CD8-positive, alpha-beta memory T cell (primary cell): ENCODE measurements around the gene EDEM3. TPM values are rescaled to one million over a fixed set of nuclear protein-coding genes. Genes with fewer than 3 reads are reported as not detected.
A peak's percentile ranks its signal among the peaks of the same experiment; 100 is the strongest.

ENCODE experiments used
- CTCF ChIA-PET: fragments of 350-600 bp; sonication (Branson Sonifier 250); formaldehyde crosslinking; loops from one replicate; lab custom pipeline; 2021; ENCODE audit warnings: antibody characterized with exemption; lab: Charles Lee
- POLR2A ChIA-PET: fragments of 350-600 bp; sonication (Branson Sonifier 250); formaldehyde crosslinking; loops from one replicate; lab custom pipeline; 2021; ENCODE audit warnings: antibody characterized with exemption; lab: Charles Lee
- DNase-seq, 5 donors: peaks; one replicate each; pipeline versions ENCODE4 v3.0.0 to v3.0.0-alpha.2; 2020 to 2022; ENCODE audit warnings: mixed read lengths in 1 of 5
- H3K27ac ChIP-seq: one replicate; pipeline ENCODE4 v1.7.0; 2013; ENCODE audit warnings: low read depth, mild to moderate bottlenecking, low read length, moderate library complexity
- H3K27me3 ChIP-seq: 2 replicates; pipeline ENCODE4 v1.7.0; 2013; ENCODE audit warnings: low read length, mild to moderate bottlenecking; ENCODE audit not compliant: insufficient read depth, poor library complexity, severe bottlenecking
- H3K36me3 ChIP-seq: 2 replicates; pipeline ENCODE4 v1.7.0; 2013; ENCODE audit warnings: mild to moderate bottlenecking, low read length, moderate library complexity; ENCODE audit not compliant: insufficient read depth
- H3K4me1 ChIP-seq: 2 replicates; pipeline ENCODE4 v1.7.0; 2013; ENCODE audit warnings: mild to moderate bottlenecking, low read length, moderate library complexity; ENCODE audit not compliant: insufficient read depth
- H3K4me3 ChIP-seq: 2 replicates; pipeline ENCODE4 v1.7.0; 2013; ENCODE audit warnings: mild to moderate bottlenecking, low read length
- H3K9me3 ChIP-seq: 2 replicates; pipeline ENCODE4 v1.7.0; 2013; ENCODE audit warnings: mild to moderate bottlenecking, low read length
- H3K27ac Mint-ChIP-seq, 8 donors: one replicate each; pipeline ENCODE4 v1.8.0; 2020 to 2021; ENCODE audit warnings: mixed read lengths in 8 of 8, mild to moderate bottlenecking in 6 of 8, inconsistent platforms in 3 of 8, moderate library complexity in 3 of 8
- H3K27me3 Mint-ChIP-seq, 2 donors: one replicate each; pipeline ENCODE4 v1.8.0; 2020 to 2021; ENCODE audit warnings: mixed read lengths in 2 of 2, mild to moderate bottlenecking in 1 of 2, moderate library complexity in 1 of 2
- H3K36me3 Mint-ChIP-seq, 3 donors: one replicate each; pipeline ENCODE4 v1.8.0; 2020 to 2021; ENCODE audit warnings: mixed read lengths in 3 of 3, inconsistent platforms in 1 of 3, mild to moderate bottlenecking in 1 of 3
- H3K4me1 Mint-ChIP-seq, 3 donors: one replicate each; pipeline ENCODE4 v1.8.0; 2020 to 2021; ENCODE audit warnings: mixed read lengths in 3 of 3, inconsistent platforms in 1 of 3, mild to moderate bottlenecking in 1 of 3
- H3K4me3 Mint-ChIP-seq, 7 donors: one replicate each; pipeline ENCODE4 v1.8.0; 2020 to 2021; ENCODE audit warnings: mixed read lengths in 7 of 7, mild to moderate bottlenecking in 6 of 7, moderate library complexity in 4 of 7, inconsistent platforms in 2 of 7
- H3K9me3 Mint-ChIP-seq, 5 donors: one replicate each; pipeline ENCODE4 v1.8.0; 2020 to 2022; ENCODE audit warnings: mixed read lengths in 5 of 5, mild to moderate bottlenecking in 3 of 5, moderate library complexity in 2 of 5, inconsistent platforms in 1 of 5
- polyA plus RNA-seq: library from polyadenylated mRNA; unstranded; fragments of 300-500 nt; fragmentation: Illumina TruSeq; gene quantifications from one replicate; pipeline ENCODE4 v1.2.3, GENCODE V29; 2021
- total RNA-seq, 2 experiments: library from RNA; stranded (reverse); gene quantifications; one replicate each; pipeline ENCODE4 v1.2.3, GENCODE V29; 2021

EDEM3 gene
- total and polyA plus RNA-seq, 3 experiments from 2014 or later = 12.1 to 24.9 (median 20.1) TPM

- H3K36me3 ChIP-seq = no peaks in the 10 kb centered on the region
- peak overlapping the region; percentile 5 for H3K27ac ChIP-seq
- no peaks in the 10 kb centered on the region for H3K9me3 ChIP-seq
- CTCF ChIA-PET = interaction anchor here (1.0 to 1.1 kb wide), 2 partner anchors 12 to 59 kb away, joined by 3 read pairs; no protein-coding TSS in a partner anchor
- Mint-ChIP-seq H3K4me3 (peak overlapping the region; percentile 4 to 45 (median 26)), H3K9me3 (no peaks in the 10 kb centered on the region), H3K27ac (peak overlapping the region; percentile 30 to 90 (median 77)), H3K36me3 (peaks cover 0 to 10% (median 2%) of the 10 kb centered on the region in 3 donors), H3K27me3 (no peaks in the 10 kb centered on the region), H3K4me1 (peaks cover 66 to 86% (median 84%) of the 10 kb centered on the region in 3 donors)
- peaks cover 48% of the 10 kb centered on the region for H3K4me1 ChIP-seq
- H3K27me3 ChIP-seq = no peaks in the 10 kb centered on the region
- no peak overlapping the region for H3K4me3 ChIP-seq
- POLR2A ChIA-PET = no interaction called here
- DNase-seq = peak in 2 of 5 donors; percentile 11 to 34
Observed at GRCh38 chr1:184745929-184746638, 8.6 kb downstream of the EDEM3 start.

- Mint-ChIP-seq H3K27me3 (no peaks in the 10 kb centered on the region), H3K9me3 (no peaks in the 10 kb centered on the region), H3K4me3 (peak overlapping the region in 2 of 7 donors; percentile 24 to 49), H3K36me3 (peaks cover 0 to 15% (median 2%) of the 10 kb centered on the region in 3 donors), H3K4me1 (peaks cover 67 to 88% (median 85%) of the 10 kb centered on the region in 3 donors), H3K27ac (peak overlapping the region; percentile 43 to 90 (median 70))
- ChIA-PET CTCF (interaction anchor here (1.0 to 1.1 kb wide), 2 partner anchors 11 to 60 kb away, joined by 3 read pairs; no protein-coding TSS in a partner anchor), POLR2A (no interaction called here)
- Histone ChIP-seq H3K9me3 (no peaks in the 10 kb centered on the region), H3K4me3 (no peak overlapping the region), H3K4me1 (peaks cover 48% of the 10 kb centered on the region), H3K36me3 (no peaks in the 10 kb centered on the region), H3K27ac (peak overlapping the region; percentile 5), H3K27me3 (no peaks in the 10 kb centered on the region)
- no peak for DNase-seq
Observed at GRCh38 chr1:184745110-184745509, 9.5 kb downstream of the EDEM3 start.

GRCh38 chr1:184743062-184743756, 11.4 kb downstream of the EDEM3 start:
- Mint-ChIP-seq H3K27ac (peak overlapping the region; percentile 47 to 95 (median 89)), H3K9me3 (no peaks in the 10 kb centered on the region), H3K27me3 (no peaks in the 10 kb centered on the region), H3K4me1 (peaks cover 58 to 83% (median 80%) of the 10 kb centered on the region in 3 donors), H3K4me3 (peak overlapping the region in 6 of 7 donors; percentile 26 to 69 (median 44)), H3K36me3 (peaks cover 0 to 15% (median 2%) of the 10 kb centered on the region in 3 donors)
- Histone ChIP-seq H3K4me3 (peak overlapping the region; percentile 25), H3K4me1 (peaks cover 44% of the 10 kb centered on the region), H3K9me3 (no peaks in the 10 kb centered on the region), H3K36me3 (no peaks in the 10 kb centered on the region), H3K27me3 (no peaks in the 10 kb centered on the region), H3K27ac (no peak overlapping the region)
- peak in 2 of 5 donors; percentile 72 to 76 for DNase-seq
- ChIA-PET CTCF (interaction anchor here (1.4 kb wide), 1 partner anchor 11 kb away, joined by 5 read pairs; the partner anchor contains the start of gene EDEM3), POLR2A (interaction anchor here (0.7 to 1.4 kb wide), 3 partner anchors 11 to 476 kb away, joined by 3 to 6 read pairs (median 6); partner anchors contain the start of gene EDEM3)

GRCh38 chr1:184740344-184740743, 14.3 kb downstream of the EDEM3 start:
- Histone ChIP-seq H3K36me3 (peaks cover 5% of the 10 kb centered on the region), H3K27me3 (no peaks in the 10 kb centered on the region), H3K9me3 (no peaks in the 10 kb centered on the region), H3K4me1 (peaks cover 30% of the 10 kb centered on the region), H3K4me3 (no peak overlapping the region), H3K27ac (no peak overlapping the region)
- Mint-ChIP-seq H3K9me3 (no peaks in the 10 kb centered on the region), H3K27ac (peak overlapping the region in 2 of 8 donors; percentile 43 to 69), H3K27me3 (no peaks in the 10 kb centered on the region), H3K36me3 (peaks cover 0 to 29% (median 10%) of the 10 kb centered on the region in 3 donors), H3K4me1 (peaks cover 44 to 65% (median 63%) of the 10 kb centered on the region in 3 donors), H3K4me3 (no peak overlapping the region)
- DNase-seq = no peak
- CTCF ChIA-PET = interaction anchor here (0.6 kb wide), 1 partner anchor 239 kb away, joined by 3 read pairs; no protein-coding TSS in a partner anchor
- POLR2A ChIA-PET = no interaction called here

- Histone ChIP-seq H3K27ac (no peak overlapping the region), H3K4me1 (peaks cover 25% of the 10 kb centered on the region), H3K36me3 (peaks cover 9% of the 10 kb centered on the region), H3K9me3 (no peaks in the 10 kb centered on the region), H3K27me3 (no peaks in the 10 kb centered on the region), H3K4me3 (no peak overlapping the region)
- H3K27me3 Mint-ChIP-seq = no peaks in the 10 kb centered on the region
- ChIA-PET CTCF (interaction anchor here (0.6 kb wide), 1 partner anchor 240 kb away, joined by 3 read pairs; no protein-coding TSS in a partner anchor), POLR2A (no interaction called here)
- DNase-seq = no peak
- H3K27ac Mint-ChIP-seq = no peak overlapping the region
- peaks cover 0 to 34% (median 13%) of the 10 kb centered on the region in 3 donors for H3K36me3 Mint-ChIP-seq
- no peak overlapping the region for H3K4me3 Mint-ChIP-seq
- H3K9me3 Mint-ChIP-seq = no peaks in the 10 kb centered on the region
- peaks cover 39 to 62% (median 57%) of the 10 kb centered on the region in 3 donors for H3K4me1 Mint-ChIP-seq
Observed at GRCh38 chr1:184739796-184740195, 14.9 kb downstream of the EDEM3 start.

- Histone ChIP-seq H3K9me3 (no peaks in the 10 kb centered on the region), H3K4me3 (no peak overlapping the region), H3K27ac (no peak overlapping the region), H3K4me1 (peaks cover 18% of the 10 kb centered on the region), H3K27me3 (no peaks in the 10 kb centered on the region), H3K36me3 (peaks cover 9% of the 10 kb centered on the region)
- no peak overlapping the region for H3K27ac Mint-ChIP-seq
- ChIA-PET POLR2A (no interaction called here), CTCF (no interaction called here)
- H3K36me3 Mint-ChIP-seq = peaks cover 0 to 38% (median 15%) of the 10 kb centered on the region in 3 donors
- peaks cover 32 to 55% (median 50%) of the 10 kb centered on the region in 3 donors for H3K4me1 Mint-ChIP-seq
- no peaks in the 10 kb centered on the region for H3K9me3 Mint-ChIP-seq
- DNase-seq = no peak
- H3K4me3 Mint-ChIP-seq = no peak overlapping the region
- H3K27me3 Mint-ChIP-seq = no peaks in the 10 kb centered on the region
Observed at GRCh38 chr1:184739070-184739469, 15.6 kb downstream of the EDEM3 start.

GRCh38 chr1:184734980-184735379, 19.7 kb downstream of the EDEM3 start:
- Mint-ChIP-seq H3K27ac (no peak overlapping the region), H3K4me3 (no peak overlapping the region), H3K4me1 (peaks cover 14 to 31% (median 23%) of the 10 kb centered on the region in 3 donors), H3K27me3 (no peaks in the 10 kb centered on the region), H3K9me3 (no peaks in the 10 kb centered on the region), H3K36me3 (peaks cover 7 to 62% (median 27%) of the 10 kb centered on the region in 3 donors)
- H3K9me3 ChIP-seq = no peaks in the 10 kb centered on the region
- no peaks in the 10 kb centered on the region for H3K4me1 ChIP-seq
- H3K4me3 ChIP-seq = no peak overlapping the region
- H3K27ac ChIP-seq = no peak overlapping the region
- H3K36me3 ChIP-seq = peaks cover 20% of the 10 kb centered on the region
- H3K27me3 ChIP-seq = no peaks in the 10 kb centered on the region
- ChIA-PET CTCF (interaction anchor here (1.2 kb wide), 1 partner anchor 11 kb away, joined by 3 read pairs; no protein-coding TSS in a partner anchor), POLR2A (no interaction called here)
- DNase-seq = no peak
